GM19043 (cell line): ENCODE data around the gene STXBP5.
"Not testable (repeated sequence)": the region's sequence is repeated elsewhere in the genome, so short reads cannot be mapped to it uniquely, and the experiment has no call there.

ENCODE experiments used
- ATAC-seq: cut with Tn5 transposase; IDR thresholded peaks from one replicate; pipeline ENCODE4 v1.9.1; 2021; ENCODE audit warnings: low read depth; ENCODE audit not compliant: unreplicated experiment

Gene STXBP5

DNA sequence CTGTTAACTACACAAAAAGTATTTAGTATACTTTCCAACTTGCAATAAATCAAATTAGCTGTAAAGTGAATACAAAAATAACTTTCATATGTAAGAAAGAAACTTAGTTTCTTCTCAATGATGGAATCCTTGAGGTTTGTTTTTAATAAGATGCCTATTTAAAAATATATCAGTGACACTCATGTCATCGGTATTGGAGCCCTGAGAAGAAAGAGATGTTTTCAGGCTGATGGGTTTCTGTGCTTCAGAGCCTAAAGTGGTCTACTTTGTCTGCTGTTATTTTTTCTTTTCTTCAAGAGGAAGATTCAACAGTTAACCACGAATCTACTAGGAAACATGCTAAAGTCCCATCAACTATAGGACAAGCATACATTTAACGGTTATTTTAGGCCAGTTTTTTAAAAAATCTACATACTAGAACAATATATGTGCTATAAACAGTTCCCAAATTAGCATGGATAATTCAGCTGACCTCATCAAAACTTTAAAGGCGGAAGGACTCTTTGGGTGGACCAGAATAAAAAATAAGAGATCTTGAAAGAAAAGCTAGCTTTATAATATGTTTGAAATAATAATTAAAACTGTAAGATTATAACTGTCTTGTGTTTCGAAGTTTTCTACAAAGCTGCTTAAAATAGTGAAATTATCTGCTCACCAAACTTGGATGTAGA lies 157.2 kb downstream of the STXBP5 start:
- ATAC-seq = no peak

DNA sequence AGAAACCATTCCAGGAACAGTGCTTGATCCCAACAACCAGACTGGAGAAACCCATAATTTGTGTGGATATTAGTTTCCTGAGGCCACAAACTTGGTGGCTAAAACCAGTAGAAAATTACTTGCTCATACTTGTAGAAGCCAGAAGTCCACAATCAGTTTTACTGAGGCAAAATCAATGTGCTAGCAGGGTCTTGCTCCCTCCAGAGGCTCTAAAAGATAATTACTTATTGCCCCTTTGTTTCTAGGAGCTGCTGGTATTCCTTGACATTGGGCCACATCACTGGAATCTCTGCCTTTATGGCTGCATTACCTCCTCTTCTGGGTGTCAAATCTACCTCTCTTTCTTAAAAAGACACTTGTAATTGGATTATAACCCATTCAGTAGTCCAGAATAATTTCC lies 162.1 kb downstream of the STXBP5 start:
- no peak for ATAC-seq

DNA sequence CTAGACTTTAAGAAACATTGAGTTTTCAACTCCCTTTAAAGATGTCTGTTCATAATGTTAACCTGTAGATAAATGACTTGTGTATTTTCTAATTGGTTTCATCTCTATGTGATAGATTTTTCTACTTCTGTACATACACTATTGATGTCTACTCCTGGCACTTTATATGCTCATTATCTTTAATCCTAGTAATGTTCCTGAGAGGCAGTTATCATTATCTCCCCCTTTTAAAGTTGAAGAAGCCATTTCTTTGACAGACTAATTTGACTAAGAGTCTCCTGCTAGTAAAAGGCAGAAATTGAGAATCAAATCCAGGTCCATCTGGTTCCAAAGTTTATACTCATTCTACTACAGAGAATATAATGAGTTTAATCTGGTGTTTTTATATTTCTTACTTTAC lies 167.1 kb downstream of the STXBP5 start:
- ATAC-seq = no peak

DNA sequence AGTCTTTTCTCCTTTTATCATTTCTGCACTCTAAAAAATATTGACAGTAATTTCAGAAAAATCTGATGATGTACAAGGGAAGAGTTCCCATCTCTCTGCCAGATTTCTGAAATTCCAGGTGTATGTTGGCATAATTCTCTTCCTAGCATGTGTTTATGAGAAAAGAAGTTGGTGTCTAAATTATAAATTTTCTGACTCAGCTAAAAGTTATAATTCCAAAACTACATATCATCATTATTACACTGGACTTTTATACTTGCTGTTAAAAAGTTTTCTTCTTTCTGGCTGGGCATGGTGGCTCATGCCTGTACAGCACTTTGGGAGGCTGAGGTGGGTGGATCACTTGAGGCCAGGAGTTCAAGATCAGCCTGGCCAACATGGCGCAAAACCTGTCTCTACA lies 168.6 kb downstream of the STXBP5 start:
- no peak for ATAC-seq

DNA sequence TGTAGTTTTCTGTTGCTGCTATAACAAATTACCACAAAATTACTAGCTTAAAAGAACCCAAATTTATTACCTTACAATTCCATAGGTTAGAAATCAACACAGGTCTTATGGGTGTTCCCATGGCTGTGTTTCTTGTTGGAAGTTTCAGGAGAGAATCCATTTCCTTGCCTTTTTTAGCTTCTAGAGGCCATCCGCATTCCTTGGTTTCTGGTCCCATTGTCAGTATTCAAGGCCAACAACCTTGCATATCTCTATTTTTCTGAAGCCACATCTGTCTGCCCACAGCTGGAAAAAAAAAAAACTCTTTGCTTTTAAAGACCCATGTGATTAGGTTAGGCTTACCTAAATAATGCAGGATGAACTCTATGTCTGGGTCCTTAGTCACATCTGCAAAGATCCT lies 174.6 kb downstream of the STXBP5 start:
- ATAC-seq = no peak

DNA sequence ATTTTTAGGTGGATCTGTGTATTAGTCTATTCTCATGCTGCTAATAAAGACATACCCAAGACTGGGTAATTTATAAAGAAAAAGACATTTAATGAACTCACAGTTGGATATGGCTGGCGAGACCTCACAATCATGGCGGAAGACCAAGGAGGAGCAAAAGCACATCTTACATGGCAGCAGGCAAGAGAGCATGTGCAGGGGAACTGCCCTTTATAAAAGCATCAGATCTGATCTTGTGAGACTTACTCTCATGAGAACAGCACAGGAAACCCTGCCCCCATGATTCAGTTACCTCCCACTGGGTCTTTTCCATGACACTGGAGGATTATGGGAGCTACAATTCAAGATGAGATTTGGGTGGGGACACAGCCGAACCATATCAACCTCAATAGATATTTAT lies 176.6 kb downstream of the STXBP5 start:
- ATAC-seq = not testable (repeated sequence)

DNA sequence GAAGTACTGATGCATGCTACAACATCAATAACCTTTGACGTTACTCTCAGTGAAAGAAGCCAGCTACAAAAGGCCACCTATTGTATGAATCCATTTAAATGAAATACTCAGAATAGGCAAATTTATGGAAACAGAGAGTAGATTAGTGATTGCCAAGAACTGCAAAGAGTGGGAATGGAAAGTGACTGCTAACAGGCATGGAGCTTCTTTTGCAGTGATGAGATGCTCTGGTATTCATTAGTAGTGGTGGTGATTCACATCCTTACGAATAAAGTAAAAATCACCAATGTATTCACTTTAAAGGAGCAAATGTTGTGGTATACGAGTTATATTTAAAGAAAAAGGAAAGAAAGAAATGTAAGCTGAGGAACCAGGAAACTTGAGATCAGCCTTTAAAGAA lies 177.5 kb downstream of the STXBP5 start:
- no peak for ATAC-seq

DNA sequence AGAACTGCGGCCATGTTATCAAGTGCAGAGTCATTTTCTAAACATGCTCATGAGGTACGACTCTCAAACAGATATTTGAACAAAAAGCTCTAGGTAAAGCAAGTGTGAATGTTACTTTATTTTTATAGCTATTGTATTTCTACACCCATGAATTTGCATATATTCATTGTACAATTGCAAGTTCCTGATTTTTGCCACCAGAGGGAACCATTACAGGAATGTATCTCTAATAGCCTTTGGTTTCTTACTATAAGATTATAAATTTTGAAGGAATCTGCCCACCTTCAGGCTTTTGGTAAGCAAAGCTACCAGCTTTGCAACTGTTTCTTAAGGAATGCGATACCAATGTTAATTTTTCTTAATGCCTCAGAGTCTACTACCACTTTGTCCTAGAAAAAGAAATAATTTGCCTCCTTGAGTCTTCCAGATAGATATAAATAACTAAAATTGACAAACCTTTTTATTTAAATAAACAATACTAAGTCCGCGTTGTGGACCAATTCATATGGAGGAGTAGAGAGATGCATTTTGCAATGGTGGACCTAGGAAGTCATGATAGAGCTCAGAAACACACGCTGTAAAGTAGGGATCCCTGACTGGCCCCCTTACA lies 178.8 kb downstream of the STXBP5 start:
- ATAC-seq = no peak

DNA sequence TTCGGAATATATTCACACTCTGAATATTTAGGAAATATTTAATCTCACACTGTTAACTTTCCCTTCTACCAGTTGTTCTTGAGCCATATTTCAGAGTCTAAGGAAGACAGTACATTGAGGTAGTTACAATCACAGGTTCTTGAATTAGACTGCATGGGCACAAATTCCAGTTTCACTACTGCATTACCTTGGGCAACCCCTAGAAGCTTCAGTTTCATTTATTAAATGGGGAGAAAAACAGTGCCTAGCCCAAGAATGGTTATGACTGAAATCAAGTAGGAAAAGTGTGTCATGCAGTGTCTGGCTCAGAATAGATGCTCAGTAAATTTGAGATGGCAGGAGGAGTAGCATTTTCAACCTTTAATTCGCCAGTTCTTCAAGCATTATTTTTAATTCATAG lies 179.8 kb downstream of the STXBP5 start:
- no peak for ATAC-seq

DNA sequence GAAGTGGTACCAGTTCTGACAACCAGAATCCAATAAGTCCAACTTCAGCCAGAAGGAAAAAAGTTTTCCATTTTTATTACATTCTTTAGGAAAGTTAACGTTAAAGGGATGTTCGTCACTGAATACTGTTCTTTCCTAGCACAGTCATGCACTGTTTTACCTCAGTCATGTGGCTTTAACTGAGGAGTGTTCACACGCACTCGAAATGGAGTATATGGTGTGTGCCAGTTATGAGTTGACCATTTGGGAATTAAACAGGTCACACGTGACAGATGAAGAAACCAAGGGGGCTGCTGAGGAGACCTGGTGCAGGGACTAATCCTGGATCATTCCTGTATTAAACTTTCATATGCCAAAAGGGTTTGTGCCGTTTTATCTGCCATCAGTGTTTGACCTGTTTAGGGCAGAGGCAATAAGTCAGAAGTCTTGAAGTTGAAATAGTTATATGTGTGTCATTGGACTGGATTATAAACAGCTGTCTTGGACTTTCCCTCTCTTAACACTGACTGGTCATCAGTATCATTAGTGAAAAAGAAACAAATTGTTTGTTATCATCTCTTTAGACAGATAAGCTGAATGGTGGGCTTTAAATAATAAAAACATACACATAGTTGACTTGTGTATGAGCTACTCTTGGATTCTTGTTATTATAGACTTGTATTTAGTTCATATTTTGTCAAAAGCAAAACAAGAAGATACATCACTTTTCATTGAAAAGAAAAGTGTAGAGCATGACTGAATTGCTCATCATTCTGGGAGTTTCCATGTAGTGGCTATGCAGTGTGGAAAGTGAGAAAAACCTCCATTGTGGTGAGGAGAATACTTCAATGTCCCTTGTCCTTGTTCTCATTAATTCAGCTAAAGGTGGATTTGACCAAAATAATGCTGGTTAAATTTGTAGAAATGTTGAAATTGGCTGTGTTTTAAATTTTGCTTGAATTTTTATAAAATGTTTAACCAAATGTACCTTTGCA lies 180.8 kb downstream of the STXBP5 start:
- ATAC-seq = no peak

DNA sequence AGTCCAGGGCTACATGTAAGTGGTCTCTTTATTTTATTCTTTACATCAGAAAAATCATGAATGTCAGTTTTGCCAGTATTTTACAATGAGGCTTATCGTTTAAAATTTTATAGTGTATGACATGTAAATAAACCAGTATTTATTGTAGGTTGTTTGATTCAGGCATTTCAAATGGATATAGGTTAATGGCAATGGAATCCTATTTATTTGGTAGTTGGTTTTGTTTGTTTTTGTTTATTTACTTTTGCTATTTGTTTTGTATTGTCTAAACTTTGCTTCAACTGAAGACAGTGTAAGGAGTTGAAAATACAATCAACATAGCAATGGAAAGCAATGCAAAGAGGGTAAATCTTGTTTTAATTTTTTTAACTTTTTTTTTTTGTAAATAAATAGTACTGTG lies 185.2 kb downstream of the STXBP5 start:
- no peak for ATAC-seq

DNA sequence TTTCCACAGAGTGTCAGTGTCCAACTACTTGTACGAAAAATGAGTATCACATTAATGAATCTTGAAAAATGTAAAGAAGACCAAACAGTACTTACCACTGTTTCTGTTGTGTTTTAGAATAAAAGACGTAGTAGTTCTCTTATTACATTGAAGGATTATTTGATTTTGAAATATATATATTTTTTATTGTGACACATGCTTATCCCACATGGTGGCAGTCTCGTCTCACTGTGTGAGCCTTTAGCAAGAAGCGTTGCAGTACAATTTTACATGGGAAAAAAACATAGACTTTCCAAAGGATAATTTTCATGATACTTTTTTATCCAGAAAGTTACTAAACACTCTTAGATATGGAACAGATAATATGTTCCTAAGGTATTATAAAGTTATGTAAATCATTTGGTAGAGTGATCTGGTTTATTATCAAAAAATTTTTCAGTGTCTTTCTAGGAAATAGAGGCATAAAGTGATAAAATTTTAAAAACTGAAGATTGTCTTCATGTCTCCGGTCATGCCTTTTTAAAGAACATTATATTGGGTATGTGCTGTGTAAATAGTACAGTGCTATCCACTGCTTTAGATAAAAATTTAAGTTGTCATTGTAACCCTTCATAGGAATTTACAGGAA lies 186.8 kb downstream of the STXBP5 start:
- ATAC-seq = no peak

DNA sequence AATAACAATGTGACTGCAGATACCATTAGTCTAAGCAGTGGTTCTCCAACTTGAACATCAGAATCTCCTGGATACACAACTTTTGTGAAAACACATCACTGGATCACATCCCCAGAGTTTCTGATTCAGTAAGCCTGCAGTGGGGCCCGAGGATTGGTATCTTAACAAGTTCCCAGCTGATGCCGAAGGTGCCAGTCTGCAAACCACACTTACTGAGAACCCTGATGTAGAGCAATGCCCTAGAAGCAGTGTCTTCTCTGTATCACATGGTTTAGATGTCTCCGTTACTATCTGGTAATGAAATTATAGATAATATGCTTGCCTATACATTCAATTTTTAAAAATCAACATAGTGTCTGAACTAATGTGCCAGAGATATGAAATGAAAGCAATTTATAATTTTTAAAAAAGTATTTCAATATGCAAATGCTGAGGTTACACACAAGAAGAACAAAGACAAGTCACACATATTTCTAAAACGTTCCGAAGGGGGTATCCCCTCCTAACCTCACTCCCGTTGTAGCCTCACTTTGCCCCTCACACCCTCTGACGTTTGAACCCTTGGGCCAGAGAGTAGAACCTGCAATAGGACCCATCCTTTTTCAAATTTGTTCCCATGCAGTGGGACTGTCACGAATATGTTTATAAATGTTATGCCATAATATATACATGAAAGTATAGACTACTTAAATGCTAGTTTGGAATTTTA lies 188.9 kb downstream of the STXBP5 start:
- peak; percentile 48 for ATAC-seq

DNA sequence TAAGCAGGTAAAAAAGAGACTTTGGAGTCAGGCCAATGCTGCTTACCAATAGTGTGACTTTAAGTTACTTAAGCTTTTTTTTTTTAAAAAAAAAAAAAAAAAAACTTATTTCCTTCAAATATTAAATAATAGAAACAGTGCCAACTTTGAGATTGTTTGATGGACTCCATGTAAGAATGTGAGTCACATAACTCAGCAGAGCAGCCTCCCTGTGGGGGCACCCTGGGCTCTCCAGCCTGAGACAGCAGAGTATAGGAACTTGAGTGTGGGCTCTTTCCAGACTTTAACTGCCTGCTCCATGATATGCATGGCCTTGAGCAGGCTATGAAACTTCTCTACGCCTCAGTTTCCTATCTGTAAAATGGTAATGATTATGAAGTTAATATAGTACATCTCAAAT lies 190.9 kb downstream of the STXBP5 start:
- no peak for ATAC-seq

DNA sequence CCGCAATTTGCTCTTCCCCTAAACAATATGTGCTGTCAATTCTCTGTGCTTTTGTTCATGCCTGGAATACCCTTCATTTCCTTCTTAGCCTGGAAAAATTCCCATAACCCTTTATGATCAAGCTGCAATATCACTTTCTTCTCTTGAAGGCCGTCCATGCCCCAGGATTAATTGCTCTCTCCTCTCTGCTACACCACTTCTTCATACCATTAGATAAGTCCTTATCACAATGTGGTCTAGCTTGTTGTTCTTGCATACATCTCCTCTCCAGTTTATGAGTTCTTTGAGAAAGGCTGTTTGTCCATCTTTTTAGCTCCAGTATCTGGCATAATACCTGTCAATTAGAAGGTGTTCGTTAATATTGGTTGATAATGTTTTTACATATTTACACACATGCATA lies 193.1 kb downstream of the STXBP5 start:
- no peak for ATAC-seq

DNA sequence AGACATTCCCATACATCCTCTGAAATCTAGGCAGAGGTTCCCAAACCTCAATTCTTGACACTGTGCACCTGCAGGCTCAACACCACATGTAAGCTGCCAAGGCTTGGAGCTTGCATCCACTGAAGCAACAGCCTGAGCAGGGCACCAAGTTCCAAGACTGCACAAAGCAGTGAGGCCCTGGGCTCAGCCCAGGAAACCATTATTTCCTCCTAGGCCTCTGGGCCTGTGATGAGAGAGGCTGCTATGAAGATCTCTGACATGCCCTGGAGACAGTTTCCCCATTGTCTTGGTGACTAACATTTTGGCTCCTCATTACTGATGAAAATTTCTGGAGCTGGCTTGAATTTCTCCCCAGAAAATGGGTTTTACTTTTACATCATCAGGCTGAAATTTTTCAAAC lies 196.8 kb downstream of the STXBP5 start:
- ATAC-seq = no peak

DNA sequence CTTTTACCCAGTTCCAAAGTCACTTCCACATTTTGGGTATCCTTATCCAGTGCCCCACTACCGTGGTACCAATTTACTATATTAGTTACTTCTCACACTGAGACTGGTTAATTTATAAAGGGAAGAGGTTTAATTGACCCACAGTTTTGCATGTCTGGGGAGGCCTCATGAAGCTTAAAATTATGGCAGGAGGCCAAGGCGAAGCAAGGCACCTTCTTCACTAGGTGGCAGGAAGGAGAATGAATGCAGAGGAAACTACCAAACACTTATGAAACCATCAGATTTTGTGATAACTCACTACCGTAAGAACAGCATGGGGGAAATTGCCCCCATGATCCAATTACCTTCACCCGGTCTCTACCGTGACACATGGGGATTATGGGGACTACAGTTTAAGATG lies 197.6 kb downstream of the STXBP5 start:
- ATAC-seq = no peak

DNA sequence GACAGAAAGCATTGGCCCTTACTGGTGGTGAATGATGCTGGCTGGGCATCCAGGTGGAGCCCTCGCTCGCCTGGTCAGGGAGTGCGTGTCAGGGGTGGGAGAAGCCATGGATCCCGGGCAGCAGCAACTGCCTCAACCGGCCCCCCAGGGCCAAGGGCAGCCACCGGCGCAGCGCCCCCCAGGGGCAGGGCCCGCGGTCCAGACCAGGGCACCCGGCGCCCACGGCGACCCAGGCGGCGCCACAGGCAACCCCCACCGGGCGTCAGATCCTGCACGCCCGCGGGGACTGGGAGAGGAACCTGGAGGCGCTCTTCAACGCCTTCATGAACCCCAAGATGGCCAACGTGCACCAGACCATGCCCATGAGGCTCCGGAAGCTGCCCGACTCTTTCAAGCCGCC lies 202.6 kb downstream of the STXBP5 start:
- no peak for ATAC-seq

DNA sequence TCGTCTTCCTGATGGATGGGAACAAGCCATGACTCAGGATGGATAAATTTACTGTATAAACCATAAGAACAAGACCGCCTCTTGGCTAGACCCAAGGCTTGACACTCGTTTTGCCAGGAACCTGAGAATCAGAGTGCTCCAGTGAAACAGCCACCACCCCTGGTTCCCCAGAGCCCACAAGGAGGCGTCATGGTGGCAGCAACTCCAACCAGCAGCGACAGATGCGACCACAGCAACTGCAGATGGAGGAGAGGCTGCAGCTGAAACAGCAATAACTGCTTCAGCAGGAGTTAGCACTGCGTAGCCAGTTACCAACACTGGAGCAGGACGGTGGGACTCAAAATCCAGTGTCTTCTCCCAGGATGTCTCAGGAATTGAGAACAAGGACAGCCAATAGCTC lies 203.4 kb downstream of the STXBP5 start:
- ATAC-seq = no peak

DNA sequence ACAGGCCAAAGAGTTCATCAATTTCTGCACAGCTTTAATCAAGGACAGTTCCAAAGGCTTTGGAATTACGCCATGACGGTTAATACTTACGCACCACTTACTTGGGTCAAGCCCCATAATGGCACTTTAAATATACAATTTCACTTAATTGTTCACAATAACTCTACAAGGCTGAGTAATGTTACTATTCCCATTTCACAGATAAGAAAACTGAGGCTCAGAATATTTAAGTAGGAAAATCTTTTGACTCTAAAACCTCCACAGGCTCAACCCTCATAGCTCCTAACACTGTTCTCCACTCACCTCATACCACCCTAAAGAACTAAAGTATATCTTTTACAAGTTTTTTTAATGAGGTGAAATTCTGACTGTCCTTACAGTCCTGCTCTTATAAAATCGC lies 212.4 kb downstream of the STXBP5 start:
- ATAC-seq = no peak

DNA sequence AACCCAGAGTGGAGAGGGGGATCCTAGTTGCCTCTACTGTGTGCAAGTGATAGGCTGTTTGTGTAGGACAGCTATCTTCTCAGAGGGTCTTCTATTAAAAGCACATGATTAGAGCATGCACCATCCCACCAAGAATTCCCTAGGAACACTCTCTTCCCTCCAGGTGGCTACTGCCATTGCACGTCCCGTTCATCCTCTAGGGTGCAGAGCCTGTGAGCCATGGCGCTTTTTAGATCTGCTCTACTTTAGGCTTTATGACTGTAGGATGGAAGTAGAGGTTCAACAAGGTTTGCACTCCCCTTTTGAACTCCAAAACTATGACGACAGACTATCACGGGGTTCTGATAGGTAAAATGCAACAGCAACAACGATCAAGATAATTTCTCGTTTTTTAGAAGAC lies 213.7 kb downstream of the STXBP5 start:
- ATAC-seq = no peak
